Myometrial cell (primary cell): ENCODE data around the gene HLA-G. TPM values are rescaled to one million over a fixed set of nuclear protein-coding genes. Genes with fewer than 3 reads are reported as not detected.

Experiments used
- total RNA-seq: library from RNA; depleted of rRNA; stranded (reverse); fragments of >200 nt; gene quantifications from 2 replicates; pipeline ENCODE4 v1.2.3, GENCODE V29; 2015

Gene HLA-G
- not detected in 2 replicates for total RNA-seq

GRCh38 chr6:29827579-29828470 is at the start of gene HLA-G:
Gene HLA-G (plus strand): TSS chr6:29827825. CDS start chr6:29827845, 20 bp downstream.

Other genes with a start within 250 kb of the HLA-G start
- not detected in 2 replicates for gene OR2H2, start 242.7 kb upstream of the HLA-G start, total RNA-seq
- 7.1 and 8.6 TPM in 2 replicates for gene GABBR1, start 194.6 kb upstream of the HLA-G start, total RNA-seq
- gene MOG, start 170.7 kb upstream of the HLA-G start, total RNA-seq = not detected in 2 replicates
- 0.58 TPM in 1 of 2 replicates, not detected in the other for gene ZFP57, start 146.7 kb upstream of the HLA-G start, total RNA-seq
- gene HLA-F, start 104.4 kb upstream of the HLA-G start, total RNA-seq = 4.6 and 12.6 TPM in 2 replicates
- 331 and 425 TPM in 2 replicates for gene HLA-A, start 114.7 kb downstream of the HLA-G start, total RNA-seq
- 33.0 and 40.4 TPM in 2 replicates for gene POLR1H, start 233.4 kb downstream of the HLA-G start, total RNA-seq
- 32.0 and 40.4 TPM in 2 replicates for gene PPP1R11, start 239.4 kb downstream of the HLA-G start, total RNA-seq
- gene RNF39, start 247.9 kb downstream of the HLA-G start, total RNA-seq = not detected in 2 replicates